ENCODE measurements around the gene FBXL17.

DNA sequence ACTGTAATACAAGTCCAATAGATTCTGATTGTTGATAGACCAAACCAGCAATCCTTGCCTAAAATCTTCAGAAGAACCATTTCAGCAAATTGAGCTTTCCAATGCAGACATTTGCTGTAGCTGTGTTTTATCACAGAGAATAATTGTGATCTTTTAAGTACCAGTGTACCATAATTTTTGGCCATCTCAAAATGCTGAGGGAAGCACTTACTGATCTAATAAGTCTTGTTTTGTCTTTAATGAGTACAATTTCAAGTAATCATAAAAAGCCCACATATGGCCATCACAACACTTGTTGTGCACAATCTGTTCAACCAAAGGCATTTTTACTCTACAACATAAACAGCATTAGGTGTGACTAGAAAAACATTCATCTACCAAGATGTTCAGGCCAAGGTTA is 159.9 kb downstream of the FBXL17 start:
- TF ChIP-seq, protein P1, sequence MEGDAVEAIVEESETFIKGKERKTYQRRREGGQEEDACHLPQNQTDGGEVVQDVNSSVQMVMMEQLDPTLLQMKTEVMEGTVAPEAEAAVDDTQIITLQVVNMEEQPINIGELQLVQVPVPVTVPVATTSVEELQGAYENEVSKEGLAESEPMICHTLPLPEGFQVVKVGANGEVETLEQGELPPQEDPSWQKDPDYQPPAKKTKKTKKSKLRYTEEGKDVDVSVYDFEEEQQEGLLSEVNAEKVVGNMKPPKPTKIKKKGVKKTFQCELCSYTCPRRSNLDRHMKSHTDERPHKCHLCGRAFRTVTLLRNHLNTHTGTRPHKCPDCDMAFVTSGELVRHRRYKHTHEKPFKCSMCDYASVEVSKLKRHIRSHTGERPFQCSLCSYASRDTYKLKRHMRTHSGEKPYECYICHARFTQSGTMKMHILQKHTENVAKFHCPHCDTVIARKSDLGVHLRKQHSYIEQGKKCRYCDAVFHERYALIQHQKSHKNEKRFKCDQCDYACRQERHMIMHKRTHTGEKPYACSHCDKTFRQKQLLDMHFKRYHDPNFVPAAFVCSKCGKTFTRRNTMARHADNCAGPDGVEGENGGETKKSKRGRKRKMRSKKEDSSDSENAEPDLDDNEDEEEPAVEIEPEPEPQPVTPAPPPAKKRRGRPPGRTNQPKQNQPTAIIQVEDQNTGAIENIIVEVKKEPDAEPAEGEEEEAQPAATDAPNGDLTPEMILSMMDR (IDR thresholded peaks at IDR 0.05; ENCODE audit: borderline replicate concordance, extremely low read depth, low read length, poor library complexity, severe bottlenecking), result no peak
- TF ChIP-seq EZH2 (IDR thresholded peaks at IDR 0.05; ENCODE audit: borderline replicate concordance, low read depth, low read length, severe bottlenecking), result no peak

Measured in DND-41 (cell line).